H1 (cell line): ENCODE data around the gene TMIGD2. TPM values are rescaled to one million over a fixed set of nuclear protein-coding genes. Genes with fewer than 3 reads are reported as not detected.

ENCODE experiments used
- BCL11A ChIP-seq, 2 experiments: IDR thresholded peaks; one replicate each; pipeline ENCODE4 v1.6.1; 2011; ENCODE audit warnings: low read depth in 2 of 2, low read length in 2 of 2, mild to moderate bottlenecking in 2 of 2
- BRCA1 ChIP-seq: IDR thresholded peaks from 2 replicates; pipeline ENCODE4 v1.6.1; 2012; ENCODE audit warnings: low read depth, low read length, improper control_type of control experiment
- EGR1 ChIP-seq: IDR thresholded peaks from 2 replicates; pipeline ENCODE4 v1.6.1; 2011; ENCODE audit warnings: low read depth, low read length, borderline replicate concordance
- EZH2 ChIP-seq: fragments of 200-600 bp; sonication (generic); IDR thresholded peaks from 2 replicates; pipeline ENCODE4 v1.7.1; 2012; ENCODE audit warnings: low read depth, mild to moderate bottlenecking, moderate library complexity, low read length, inconsistent platforms; ENCODE audit not compliant: severe bottlenecking
- HDAC6 ChIP-seq: IDR thresholded peaks from one replicate; pipeline ENCODE4 v1.7.1; 2012; ENCODE audit warnings: low read depth, mild to moderate bottlenecking, inconsistent platforms, low read length, moderate library complexity
- KDM4A ChIP-seq: IDR thresholded peaks from one replicate; pipeline ENCODE4 v1.7.1; 2012; ENCODE audit warnings: low read depth, mild to moderate bottlenecking, moderate library complexity, low read length, inconsistent platforms; ENCODE audit not compliant: severe bottlenecking
- RAD21 ChIP-seq, 2 experiments: IDR thresholded peaks in 1 of 2; conservative IDR thresholded peaks in 1 of 2; 2 replicates each; pipeline ENCODE4 v1.6.1; 2011; ENCODE audit warnings: low read depth in 2 of 2, low read length in 2 of 2, improper control_type of control experiment in 1 of 2, inconsistent platforms in 1 of 2, mild to moderate bottlenecking in 1 of 2, moderate library complexity in 1 of 2
- RFX5 ChIP-seq: IDR thresholded peaks from 2 replicates; pipeline ENCODE4 v1.6.1; 2011; ENCODE audit warnings: low read depth, low read length, improper control_type of control experiment, borderline replicate concordance
- RNF2 ChIP-seq: fragments of 200-900, 300-1000 bp; sonication (generic); IDR thresholded peaks from 2 replicates; pipeline ENCODE4 v1.7.1; 2016; ENCODE audit warnings: borderline replicate concordance, low read depth, mild to moderate bottlenecking, antibody characterized with exemption, low read length; ENCODE audit not compliant: poor library complexity, severe bottlenecking; ENCODE audit errors: missing control alignments
- SAP30 ChIP-seq: fragments of 300-600 bp; sonication (generic); IDR thresholded peaks from 2 replicates; pipeline ENCODE4 v1.7.1; 2012; ENCODE audit warnings: low read length, moderate library complexity, mild to moderate bottlenecking, inconsistent platforms; ENCODE audit not compliant: insufficient read depth, insufficient replicate concordance
- SIN3A ChIP-seq, 2 experiments: IDR thresholded peaks in 1 of 2; conservative IDR thresholded peaks in 1 of 2; 2 replicates each; pipeline ENCODE4 v1.6.1; 2011 to 2012; ENCODE audit warnings: low read length in 2 of 2, improper control_type of control experiment in 1 of 2, low read depth in 1 of 2, mild to moderate bottlenecking in 1 of 2
- SP1 ChIP-seq: IDR thresholded peaks from 2 replicates; pipeline ENCODE4 v1.6.1; 2011; ENCODE audit warnings: low read depth, low read length
- SP2 ChIP-seq: IDR thresholded peaks from 2 replicates; pipeline ENCODE4 v1.6.1; 2012; ENCODE audit warnings: mild to moderate bottlenecking, low read length, inconsistent platforms
- SP4 ChIP-seq: IDR thresholded peaks from 2 replicates; pipeline ENCODE4 v1.6.1; 2012; ENCODE audit warnings: low read length, inconsistent platforms
- TAF1 ChIP-seq: IDR thresholded peaks from 2 replicates; pipeline ENCODE4 v1.6.1; 2011; ENCODE audit warnings: mild to moderate bottlenecking, low read depth, low read length
- ZNF274 ChIP-seq: IDR thresholded peaks from 2 replicates; pipeline ENCODE4 v1.7.0; 2012; ENCODE audit warnings: low read length, borderline replicate concordance; ENCODE audit errors: extremely low read depth
- polyA plus RNA-seq, 7 experiments: library from polyadenylated mRNA; depleted of rRNA in 3 of 7; stranded (reverse) in 5 of 7; unstranded in 2 of 7; fragments of >200 nt in 5 of 7; fragments of 200-250 nt in 2 of 7; gene quantifications; 1 replicate in 5 of 7; 2 replicates in 1 of 7; 4 replicates in 1 of 7; pipeline versions ENCODE4 v1.2.1 to v1.2.3, GENCODE V29; 2011 to 2013; ENCODE audit warnings: missing spikeins in 2 of 7, mixed read lengths in 2 of 7
- total RNA-seq: library from RNA; stranded (reverse); fragmentation: NEBNext Ultra II Directional; extraction: Animal tissue kit (Norgen Biotek cat#: 25700); gene quantifications from 2 replicates; pipeline ENCODE4 v1.2.1, GENCODE V29; 2021
- TF ChIP-seq, protein P1 (sequence below): IDR thresholded peaks from 2 replicates; pipeline ENCODE4 v1.6.1; 2012; ENCODE audit warnings: low read length, inconsistent platforms
- TF ChIP-seq, protein P2 (sequence below): IDR thresholded peaks from 2 replicates; pipeline ENCODE4 v1.6.1; 2011; ENCODE audit warnings: low read depth, mild to moderate bottlenecking, low read length; ENCODE audit not compliant: insufficient read depth

The TMIGD2 gene
- total and polyA plus RNA-seq, 2 of the 8 experiments (the other 6 are each of a cell fraction or from before 2014, with no cell fraction given): 0.39 to 0.41 TPM

GRCh38 chr19:4342615-4343369 is 40.6 kb upstream of the TMIGD2 start (continued):
- TF ChIP-seq SP2 (peak; percentile 60), EZH2 (peak; percentile 69), ZNF274 (no peak), SP1 (peak; percentile 100), HDAC6 (no peak), SAP30 (no peak), TAF1 (peak; percentile 90), RFX5 (no peak), BCL11A (IDR thresholded peaks at IDR 0.05; ENCODE audit: low read depth in 2 of 2, low read length in 2 of 2) (no peak), SP4 (no peak), SIN3A (conservative IDR thresholded peaks at IDR 0.05 in 1 of 2, IDR thresholded peaks at IDR 0.05 in 1 of 2; ENCODE audit: low read depth in 1 of 2, low read length in 2 of 2) (peak; percentile 15 to 33; a peak in 1 of 4 replicates), KDM4A (peak; percentile 17), BRCA1 (no peak), RNF2 (no peak), RAD21 (IDR thresholded peaks at IDR 0.05 in 1 of 2, conservative IDR thresholded peaks at IDR 0.05 in 1 of 2; ENCODE audit: low read depth in 2 of 2, low read length in 2 of 2) (peak; percentile 17 to 23; a peak in 2 of 4 replicates), EGR1 (no peak)
- TF ChIP-seq, protein P1, sequence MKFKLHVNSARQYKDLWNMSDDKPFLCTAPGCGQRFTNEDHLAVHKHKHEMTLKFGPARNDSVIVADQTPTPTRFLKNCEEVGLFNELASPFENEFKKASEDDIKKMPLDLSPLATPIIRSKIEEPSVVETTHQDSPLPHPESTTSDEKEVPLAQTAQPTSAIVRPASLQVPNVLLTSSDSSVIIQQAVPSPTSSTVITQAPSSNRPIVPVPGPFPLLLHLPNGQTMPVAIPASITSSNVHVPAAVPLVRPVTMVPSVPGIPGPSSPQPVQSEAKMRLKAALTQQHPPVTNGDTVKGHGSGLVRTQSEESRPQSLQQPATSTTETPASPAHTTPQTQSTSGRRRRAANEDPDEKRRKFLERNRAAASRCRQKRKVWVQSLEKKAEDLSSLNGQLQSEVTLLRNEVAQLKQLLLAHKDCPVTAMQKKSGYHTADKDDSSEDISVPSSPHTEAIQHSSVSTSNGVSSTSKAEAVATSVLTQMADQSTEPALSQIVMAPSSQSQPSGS: peak; percentile 23; the same call in 1 of the 2 replicates
- TF ChIP-seq, protein P2, sequence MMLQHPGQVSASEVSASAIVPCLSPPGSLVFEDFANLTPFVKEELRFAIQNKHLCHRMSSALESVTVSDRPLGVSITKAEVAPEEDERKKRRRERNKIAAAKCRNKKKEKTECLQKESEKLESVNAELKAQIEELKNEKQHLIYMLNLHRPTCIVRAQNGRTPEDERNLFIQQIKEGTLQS: peak; percentile 88
